ENCODE results near the gene SGCG. TPM values are rescaled to one million over a fixed set of nuclear protein-coding genes. Genes with fewer than 3 reads are reported as not detected.

SGCG gene
- total RNA-seq, 1 experiment from 2014 or later = not detected

DNA sequence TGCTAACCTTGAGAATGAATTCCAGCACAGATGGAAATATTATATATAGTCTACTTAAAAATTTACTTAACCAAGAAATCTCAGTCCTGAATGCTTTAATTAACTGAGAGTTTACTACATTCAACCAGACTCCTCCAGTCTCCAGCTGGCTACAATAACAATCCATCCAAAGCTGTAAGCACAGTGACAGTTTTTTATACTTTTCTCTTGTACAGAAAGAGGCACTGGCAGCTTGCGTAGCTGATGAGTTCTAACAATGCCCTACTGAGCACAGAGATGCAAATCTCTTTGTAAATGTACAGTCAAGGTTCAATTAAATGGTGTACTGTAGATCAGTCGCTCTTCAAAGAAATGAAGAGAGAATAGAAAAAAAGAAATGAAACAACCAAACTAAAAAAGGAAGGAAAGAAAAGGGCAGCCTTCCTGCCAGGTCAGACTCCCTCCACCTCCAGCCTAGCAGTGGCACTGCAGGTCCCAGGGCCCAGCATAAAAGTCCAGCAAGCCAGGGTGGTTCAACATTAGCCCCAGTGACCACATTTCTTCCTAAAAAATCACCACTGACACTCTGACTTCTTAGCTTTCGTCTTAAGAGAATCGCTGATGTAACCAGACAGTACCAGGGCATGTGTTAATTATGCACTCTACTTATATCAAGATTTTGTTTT lies 164.3 kb downstream of the SGCG start:
- no peak for DNase-seq
- H3K27ac ChIP-seq = no peak overlapping the region
- H3K27me3 ChIP-seq (ENCODE audit: insufficient read depth, low read depth) = no peaks in the 10 kb centered on the region
- H3K9me3 ChIP-seq (ENCODE audit: insufficient read depth, low read depth) = no peaks in the 10 kb centered on the region
- no peaks in the 10 kb centered on the region for H3K9me2 ChIP-seq (ENCODE audit: insufficient read depth)
- H3K79me2 ChIP-seq (ENCODE audit: low read depth) = no peaks in the 10 kb centered on the region
- H3K4me2 ChIP-seq = no peak overlapping the region
- H3F3A ChIP-seq (ENCODE audit: insufficient read depth, low read depth) = no peaks in the 10 kb centered on the region
- no peak overlapping the region for H3K4me3 ChIP-seq
- H2AFZ ChIP-seq = no peak overlapping the region
- no peaks in the 10 kb centered on the region for H3K4me1 ChIP-seq (replicated peaks; ENCODE audit: insufficient read depth)
- POLR2A ChIA-PET (ENCODE audit: unreplicated experiment) = no interaction called here
- CTCF ChIA-PET = no interaction called here
- H3K36me3 ChIP-seq (ENCODE audit: low read depth) = no peaks in the 10 kb centered on the region
- no peaks in the 10 kb centered on the region for H4K20me1 ChIP-seq (ENCODE audit: insufficient read depth)
- no TSS peak for BruUV-seq (replicated peaks)
- no peak for TF ChIP-seq EZH2 (IDR thresholded peaks at IDR 0.05; ENCODE audit: low read depth)
- TF ChIP-seq, protein P1, sequence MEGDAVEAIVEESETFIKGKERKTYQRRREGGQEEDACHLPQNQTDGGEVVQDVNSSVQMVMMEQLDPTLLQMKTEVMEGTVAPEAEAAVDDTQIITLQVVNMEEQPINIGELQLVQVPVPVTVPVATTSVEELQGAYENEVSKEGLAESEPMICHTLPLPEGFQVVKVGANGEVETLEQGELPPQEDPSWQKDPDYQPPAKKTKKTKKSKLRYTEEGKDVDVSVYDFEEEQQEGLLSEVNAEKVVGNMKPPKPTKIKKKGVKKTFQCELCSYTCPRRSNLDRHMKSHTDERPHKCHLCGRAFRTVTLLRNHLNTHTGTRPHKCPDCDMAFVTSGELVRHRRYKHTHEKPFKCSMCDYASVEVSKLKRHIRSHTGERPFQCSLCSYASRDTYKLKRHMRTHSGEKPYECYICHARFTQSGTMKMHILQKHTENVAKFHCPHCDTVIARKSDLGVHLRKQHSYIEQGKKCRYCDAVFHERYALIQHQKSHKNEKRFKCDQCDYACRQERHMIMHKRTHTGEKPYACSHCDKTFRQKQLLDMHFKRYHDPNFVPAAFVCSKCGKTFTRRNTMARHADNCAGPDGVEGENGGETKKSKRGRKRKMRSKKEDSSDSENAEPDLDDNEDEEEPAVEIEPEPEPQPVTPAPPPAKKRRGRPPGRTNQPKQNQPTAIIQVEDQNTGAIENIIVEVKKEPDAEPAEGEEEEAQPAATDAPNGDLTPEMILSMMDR (conservative IDR thresholded peaks at IDR 0.05) = no peak
- intact Hi-C loops (cut with micrococcal nuclease; ENCODE audit: unreplicated experiment) = no loop called here

DNA sequence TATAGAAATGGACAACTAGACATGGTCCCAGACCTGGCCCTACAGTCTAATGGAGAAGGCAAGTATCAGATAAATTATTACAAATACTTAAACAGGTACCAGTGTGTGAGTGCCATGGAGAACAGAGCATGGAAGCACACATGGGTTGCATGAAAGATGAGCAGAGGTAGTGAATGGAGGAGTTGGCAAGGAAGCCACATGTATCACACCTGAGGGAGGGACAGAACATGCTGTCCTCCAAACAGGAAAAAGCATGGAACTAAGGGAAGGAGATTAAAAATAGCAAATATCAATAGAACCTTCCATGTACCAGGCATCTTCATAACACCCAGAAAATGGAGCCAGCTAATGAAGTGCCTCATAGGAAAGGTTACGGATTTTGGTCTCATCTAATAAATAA lies 166.8 kb downstream of the SGCG start:
- H3K9me2 ChIP-seq (ENCODE audit: insufficient read depth) = no peaks in the 10 kb centered on the region
- no peak overlapping the region for H2AFZ ChIP-seq
- H3K4me1 ChIP-seq (replicated peaks; ENCODE audit: insufficient read depth) = no peaks in the 10 kb centered on the region
- TF ChIP-seq EZH2 (IDR thresholded peaks at IDR 0.05; ENCODE audit: low read depth) = no peak
- TF ChIP-seq, protein P1 (conservative IDR thresholded peaks at IDR 0.05) = no peak
- ChIA-PET CTCF (no interaction called here), POLR2A (ENCODE audit: unreplicated experiment) (no interaction called here)
- no peaks in the 10 kb centered on the region for H3K9me3 ChIP-seq (ENCODE audit: insufficient read depth, low read depth)
- no TSS peak for BruUV-seq (replicated peaks)
- no peaks in the 10 kb centered on the region for H3F3A ChIP-seq (ENCODE audit: insufficient read depth, low read depth)
- no peaks in the 10 kb centered on the region for H3K79me2 ChIP-seq (ENCODE audit: low read depth)
- H3K4me2 ChIP-seq = no peak overlapping the region
- no peaks in the 10 kb centered on the region for H4K20me1 ChIP-seq (ENCODE audit: insufficient read depth)
- H3K27me3 ChIP-seq (ENCODE audit: insufficient read depth, low read depth) = no peaks in the 10 kb centered on the region
- H3K36me3 ChIP-seq (ENCODE audit: low read depth) = no peaks in the 10 kb centered on the region
- H3K27ac ChIP-seq = no peak overlapping the region
- DNase-seq = no peak
- intact Hi-C loops (cut with micrococcal nuclease; ENCODE audit: unreplicated experiment) = no loop called here
- H3K4me3 ChIP-seq = no peak overlapping the region

GRCh38 chr13:23348262-23349127 lies 167.7 kb downstream of the SGCG start:
- no peaks in the 10 kb centered on the region for H3K36me3 ChIP-seq (ENCODE audit: low read depth)
- no peak for TF ChIP-seq EZH2 (IDR thresholded peaks at IDR 0.05; ENCODE audit: low read depth)
- TF ChIP-seq, protein P1 (conservative IDR thresholded peaks at IDR 0.05) = no peak
- DNase-seq = no peak
- no peaks in the 10 kb centered on the region for H3K27me3 ChIP-seq (ENCODE audit: insufficient read depth, low read depth)
- H3K9me3 ChIP-seq (ENCODE audit: insufficient read depth, low read depth) = no peaks in the 10 kb centered on the region
- intact Hi-C loops (cut with micrococcal nuclease; ENCODE audit: unreplicated experiment) = no loop called here
- H3K27ac ChIP-seq = no peak overlapping the region
- H3K4me2 ChIP-seq = no peak overlapping the region
- no TSS peak for BruUV-seq (replicated peaks)
- no peaks in the 10 kb centered on the region for H3F3A ChIP-seq (ENCODE audit: insufficient read depth, low read depth)
- H3K9me2 ChIP-seq (ENCODE audit: insufficient read depth) = no peaks in the 10 kb centered on the region
- ChIA-PET CTCF (no interaction called here), POLR2A (ENCODE audit: unreplicated experiment) (no interaction called here)
- H3K4me3 ChIP-seq = no peak overlapping the region
- H4K20me1 ChIP-seq (ENCODE audit: insufficient read depth) = no peaks in the 10 kb centered on the region
- H3K79me2 ChIP-seq (ENCODE audit: low read depth) = no peaks in the 10 kb centered on the region
- H3K4me1 ChIP-seq (replicated peaks; ENCODE audit: insufficient read depth) = no peaks in the 10 kb centered on the region
- no peak overlapping the region for H2AFZ ChIP-seq

Data from PC-9 (cell line).